Measurements from ENCODE around the gene CLEC9A. TPM values are rescaled to one million over a fixed set of nuclear protein-coding genes. Genes with fewer than 3 reads are reported as not detected.

CLEC9A gene
- total RNA-seq, 1 experiment from 2014 or later: not detected

- no peaks in the 10 kb centered on the region for H3K9me3 ChIP-seq
- CTCF ChIA-PET: no interaction called here
- POLR2A ChIA-PET: no interaction called here
- no peak for DNase-seq
- no peaks in the 10 kb centered on the region for H3K36me3 ChIP-seq (ENCODE audit: control insufficient read depth, insufficient read depth, low read length)
- no peak overlapping the region for H3K4me3 ChIP-seq (ENCODE audit: low read depth, low read length)
- H3K4me1 Mint-ChIP-seq (ENCODE audit: low read depth, unreplicated experiment): no peaks in the 10 kb centered on the region
- H3K27ac Mint-ChIP-seq (ENCODE audit: unreplicated experiment): no peak overlapping the region
- H3K4me1 ChIP-seq: no peaks in the 10 kb centered on the region
- BruUV-seq (replicated peaks): no TSS peak
- peaks cover 27% of the 10 kb centered on the region for H3K27me3 Mint-ChIP-seq (ENCODE audit: insufficient read depth, unreplicated experiment)
- TF ChIP-seq CTCF (IDR thresholded peaks at IDR 0.05; ENCODE audit: insufficient read depth in 1 of 2, low read depth in 1 of 2, low read length in 1 of 2, severe bottlenecking in 1 of 2, unreplicated experiment in 1 of 2): no peak
- H3K9me3 Mint-ChIP-seq (ENCODE audit: unreplicated experiment): peaks cover 10% of the 10 kb centered on the region
- H3K36me3 Mint-ChIP-seq (ENCODE audit: insufficient read depth, unreplicated experiment): no peaks in the 10 kb centered on the region
- intact Hi-C loops (cut with micrococcal nuclease; ENCODE audit: unreplicated experiment): no loop called here
- 0 out of 2 replicates have a peak, but pooled peaks cover 2% of the 10 kb centered on the region for H3K27me3 ChIP-seq (replicated peaks; ENCODE audit: control insufficient read depth, insufficient read depth, low read length)
- H3K4me3 Mint-ChIP-seq (ENCODE audit: unreplicated experiment): no peak overlapping the region
These were observed 57.5 kb downstream of the CLEC9A start for GRCh38 chr12:10088031-10088430.

- Mint-ChIP-seq H3K4me3 (ENCODE audit: unreplicated experiment) (no peak overlapping the region), H3K27me3 (ENCODE audit: insufficient read depth, unreplicated experiment) (peaks cover 27% of the 10 kb centered on the region), H3K27ac (ENCODE audit: unreplicated experiment) (no peak overlapping the region), H3K9me3 (ENCODE audit: unreplicated experiment) (peaks cover 10% of the 10 kb centered on the region), H3K4me1 (ENCODE audit: low read depth, unreplicated experiment) (no peaks in the 10 kb centered on the region), H3K36me3 (ENCODE audit: insufficient read depth, unreplicated experiment) (no peaks in the 10 kb centered on the region)
- Histone ChIP-seq H3K36me3 (ENCODE audit: control insufficient read depth, insufficient read depth, low read length) (no peaks in the 10 kb centered on the region), H3K9me3 (no peaks in the 10 kb centered on the region), H3K4me3 (ENCODE audit: low read depth, low read length) (no peak overlapping the region), H3K27me3 (replicated peaks; ENCODE audit: control insufficient read depth, insufficient read depth, low read length) (0 out of 2 replicates have a peak, but pooled peaks cover 2% of the 10 kb centered on the region), H3K4me1 (no peaks in the 10 kb centered on the region)
- TF ChIP-seq CTCF (IDR thresholded peaks at IDR 0.05; ENCODE audit: insufficient read depth in 1 of 2, low read depth in 1 of 2, low read length in 1 of 2, severe bottlenecking in 1 of 2, unreplicated experiment in 1 of 2): no peak
- BruUV-seq (replicated peaks): no TSS peak
- no peak for DNase-seq
- intact Hi-C loops (cut with micrococcal nuclease; ENCODE audit: unreplicated experiment): no loop called here
- POLR2A ChIA-PET: no interaction called here
- CTCF ChIA-PET: no interaction called here
These were observed 58.7 kb downstream of the CLEC9A start for GRCh38 chr12:10088955-10089900.

GRCh38 chr12:10094646-10095395, 64.3 kb downstream of the CLEC9A start:
- Mint-ChIP-seq H3K9me3 (ENCODE audit: unreplicated experiment) (no peaks in the 10 kb centered on the region), H3K27me3 (ENCODE audit: insufficient read depth, unreplicated experiment) (peaks cover 11% of the 10 kb centered on the region), H3K4me1 (ENCODE audit: low read depth, unreplicated experiment) (no peaks in the 10 kb centered on the region), H3K36me3 (ENCODE audit: insufficient read depth, unreplicated experiment) (no peaks in the 10 kb centered on the region), H3K4me3 (ENCODE audit: unreplicated experiment) (no peak overlapping the region), H3K27ac (ENCODE audit: unreplicated experiment) (no peak overlapping the region)
- no peak for TF ChIP-seq CTCF (IDR thresholded peaks at IDR 0.05; ENCODE audit: insufficient read depth in 1 of 2, low read depth in 1 of 2, low read length in 1 of 2, severe bottlenecking in 1 of 2, unreplicated experiment in 1 of 2)
- POLR2A ChIA-PET: no interaction called here
- Histone ChIP-seq H3K9me3 (no peaks in the 10 kb centered on the region), H3K4me3 (ENCODE audit: low read depth, low read length) (no peak overlapping the region), H3K27me3 (replicated peaks; ENCODE audit: control insufficient read depth, insufficient read depth, low read length) (no peaks in the 10 kb centered on the region), H3K4me1 (no peaks in the 10 kb centered on the region), H3K36me3 (ENCODE audit: control insufficient read depth, insufficient read depth, low read length) (no peaks in the 10 kb centered on the region)
- CTCF ChIA-PET: no interaction called here
- intact Hi-C loops (cut with micrococcal nuclease; ENCODE audit: unreplicated experiment): no loop called here
- no TSS peak for BruUV-seq (replicated peaks)
- no peak for DNase-seq

Measured in Caco-2 (cell line).